Immature natural killer cell (primary cell): Measurements from ENCODE around the gene DHRS12. TPM values are rescaled to one million over a fixed set of nuclear protein-coding genes. Genes with fewer than 3 reads are reported as not detected.

Experiments used
- DNase-seq, 3 donors: peaks; one replicate each; pipeline ENCODE4 v3.0.0; 2022; ENCODE audit warnings: mixed read lengths in 1 of 3
- H3K27ac Mint-ChIP-seq, 6 donors: one replicate each; pipeline ENCODE4 v1.8.0; 2020; ENCODE audit warnings: mixed read lengths in 6 of 6, mild to moderate bottlenecking in 5 of 6, inconsistent platforms in 4 of 6, moderate library complexity in 3 of 6
- H3K27me3 Mint-ChIP-seq, 3 donors: one replicate each; pipeline ENCODE4 v1.8.0; 2020 to 2021; ENCODE audit warnings: low read depth in 3 of 3, mild to moderate bottlenecking in 3 of 3, mixed read lengths in 3 of 3, moderate library complexity in 3 of 3, inconsistent platforms in 1 of 3
- H3K36me3 Mint-ChIP-seq, 3 donors: one replicate each; pipeline ENCODE4 v1.8.0; 2020; ENCODE audit warnings: mixed read lengths in 3 of 3, inconsistent platforms in 2 of 3, mild to moderate bottlenecking in 2 of 3
- H3K4me1 Mint-ChIP-seq, 2 donors: one replicate each; pipeline ENCODE4 v1.8.0; 2020; ENCODE audit warnings: inconsistent platforms in 2 of 2, mild to moderate bottlenecking in 2 of 2, mixed read lengths in 2 of 2, moderate library complexity in 1 of 2
- H3K4me3 Mint-ChIP-seq, 5 donors: one replicate each; pipeline ENCODE4 v1.8.0; 2020; ENCODE audit warnings: mild to moderate bottlenecking in 5 of 5, mixed read lengths in 5 of 5, inconsistent platforms in 3 of 5, moderate library complexity in 3 of 5
- H3K9me3 Mint-ChIP-seq, 6 donors: one replicate each; pipeline ENCODE4 v1.8.0; 2020; ENCODE audit warnings: mild to moderate bottlenecking in 6 of 6, mixed read lengths in 6 of 6, inconsistent platforms in 4 of 6, moderate library complexity in 3 of 6
- polyA plus RNA-seq, 3 donors: library from polyadenylated mRNA; unstranded; fragments of 300-500 nt; fragmentation: Illumina TruSeq; gene quantifications; one replicate each; pipeline ENCODE4 v1.2.3, GENCODE V29; 2021

The DHRS12 gene
- polyA plus RNA-seq, 3 donors from 2014 or later: 9.7 to 11.4 (median 11.3) TPM

DNA sequence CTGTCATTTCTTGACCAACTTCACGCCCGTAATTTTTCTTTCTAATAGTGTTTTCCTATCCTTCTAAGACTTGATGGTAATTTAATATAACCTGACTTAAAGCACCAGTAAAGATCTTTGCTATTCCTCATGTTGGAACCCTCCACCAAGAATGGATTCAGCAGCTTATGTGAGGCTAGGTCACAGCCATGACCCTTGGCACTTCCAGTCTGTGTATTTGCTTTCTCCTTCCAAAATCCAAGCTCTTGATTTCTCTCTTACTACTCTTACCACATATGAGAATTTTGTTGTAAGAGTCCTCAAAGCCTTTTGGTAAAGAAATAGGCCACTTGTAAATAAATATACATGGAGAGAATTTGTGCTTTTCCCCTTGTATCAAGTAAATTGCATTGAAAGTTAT lies 61.4 kb downstream of the DHRS12 start:
- peaks cover 20 to 57% (median 40%) of the 10 kb centered on the region in 3 donors for H3K36me3 Mint-ChIP-seq
- H3K4me1 Mint-ChIP-seq: peaks cover 4 to 7% of the 10 kb centered on the region in 2 donors
- no peak overlapping the region for H3K4me3 Mint-ChIP-seq
- H3K27me3 Mint-ChIP-seq: peaks cover 0 to 2% (median 1%) of the 10 kb centered on the region in 3 donors
- H3K9me3 Mint-ChIP-seq: peaks cover 0 to 3% (median 2%) of the 10 kb centered on the region in 6 donors
- H3K27ac Mint-ChIP-seq: no peak overlapping the region
- no peak for DNase-seq

DNA sequence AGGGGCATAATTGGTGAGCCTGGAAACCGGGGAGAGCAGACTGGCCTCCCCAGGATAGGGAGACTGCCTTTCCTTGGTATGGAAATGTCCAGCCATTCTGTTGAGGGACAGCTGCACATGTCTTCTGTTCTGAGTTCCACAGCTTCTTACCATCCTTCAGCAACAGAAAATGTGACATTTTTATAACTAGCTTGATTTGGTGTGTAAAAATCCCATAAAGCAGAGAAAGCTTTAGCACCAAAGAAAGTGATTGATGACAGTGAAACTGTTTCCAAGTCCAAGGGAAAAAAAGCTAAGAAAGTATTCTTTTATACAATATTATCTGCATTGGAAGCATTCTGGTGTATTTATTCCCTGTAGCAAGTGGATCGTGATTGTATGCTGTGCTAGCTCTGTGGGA lies 61.9 kb downstream of the DHRS12 start:
- Mint-ChIP-seq H3K9me3 (no peaks in the 10 kb centered on the region), H3K27ac (peak overlapping the region in 2 of 6 donors; percentile 22 to 26), H3K4me3 (no peak overlapping the region), H3K36me3 (peaks cover 20 to 52% (median 36%) of the 10 kb centered on the region in 3 donors), H3K4me1 (peaks cover 10 to 12% of the 10 kb centered on the region in 2 donors), H3K27me3 (peaks cover 0 to 2% (median 1%) of the 10 kb centered on the region in 3 donors)
- no peak for DNase-seq

DNA sequence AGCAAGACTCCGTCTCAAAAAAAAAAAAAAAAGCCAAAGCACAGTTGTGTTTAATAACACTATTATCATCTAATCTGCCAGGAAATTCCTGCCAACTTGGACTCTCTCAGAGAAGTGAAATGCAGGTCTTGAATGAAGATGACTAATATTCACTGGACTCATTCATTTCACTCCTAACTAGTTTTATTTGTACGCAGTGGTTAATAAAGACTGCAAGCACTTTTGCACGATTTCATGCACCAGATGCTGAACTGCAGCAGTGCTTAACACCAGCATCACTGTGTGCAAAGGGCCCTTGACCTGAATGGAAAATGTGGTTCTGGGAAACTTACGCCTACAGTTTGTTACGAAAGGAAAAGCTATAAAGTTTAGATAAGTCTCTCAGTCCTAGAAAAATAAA lies 63.3 kb downstream of the DHRS12 start:
- peaks cover 20 to 42% (median 39%) of the 10 kb centered on the region in 3 donors for H3K36me3 Mint-ChIP-seq
- no peak for DNase-seq
- no peak overlapping the region for H3K4me3 Mint-ChIP-seq
- no peaks in the 10 kb centered on the region for H3K9me3 Mint-ChIP-seq
- H3K4me1 Mint-ChIP-seq: peaks cover 12 to 14% of the 10 kb centered on the region in 2 donors
- H3K27ac Mint-ChIP-seq: no peak overlapping the region
- H3K27me3 Mint-ChIP-seq: peaks cover 0 to 4% (median 1%) of the 10 kb centered on the region in 3 donors

DNA sequence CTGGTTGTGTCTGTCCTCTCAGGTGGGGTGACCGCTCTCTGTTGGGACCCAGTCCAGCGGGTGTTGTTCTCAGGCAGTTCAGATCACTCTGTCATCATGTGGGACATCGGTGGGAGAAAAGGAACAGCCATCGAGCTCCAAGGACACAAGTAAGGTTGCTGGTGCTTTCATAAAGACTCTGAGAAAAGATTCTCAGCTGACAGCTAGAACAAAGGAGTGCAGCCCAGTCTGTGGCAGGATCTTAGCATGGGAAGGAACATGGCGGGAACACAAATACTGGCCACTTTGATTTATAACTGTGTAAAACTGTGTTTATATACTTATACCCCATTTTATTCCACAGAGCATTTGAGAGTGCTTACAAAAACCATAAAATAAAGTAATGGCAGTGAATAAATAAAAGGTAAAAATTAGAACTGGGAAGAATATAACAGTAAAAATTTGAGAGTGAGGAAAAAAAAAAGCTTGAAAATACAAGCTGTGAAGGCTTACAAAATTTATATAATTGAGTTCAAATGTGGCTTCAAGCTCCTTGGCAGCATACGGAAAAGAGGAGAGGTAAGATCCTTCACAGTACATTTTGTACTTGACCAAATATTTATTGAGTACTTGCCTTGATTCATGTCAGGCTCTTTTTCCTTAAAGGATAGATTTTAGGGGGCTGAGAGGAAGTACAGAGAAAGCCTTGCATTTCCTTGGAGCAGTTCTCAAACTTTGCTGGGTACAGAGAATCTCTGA lies 64.8 kb downstream of the DHRS12 start:
- peaks cover 20 to 37% (median 34%) of the 10 kb centered on the region in 3 donors for H3K36me3 Mint-ChIP-seq
- no peak overlapping the region for H3K27ac Mint-ChIP-seq
- peaks cover 0 to 4% (median 1%) of the 10 kb centered on the region in 3 donors for H3K27me3 Mint-ChIP-seq
- H3K4me3 Mint-ChIP-seq: no peak overlapping the region
- H3K4me1 Mint-ChIP-seq: peaks cover 12 to 14% of the 10 kb centered on the region in 2 donors
- no peaks in the 10 kb centered on the region for H3K9me3 Mint-ChIP-seq
- DNase-seq: no peak

DNA sequence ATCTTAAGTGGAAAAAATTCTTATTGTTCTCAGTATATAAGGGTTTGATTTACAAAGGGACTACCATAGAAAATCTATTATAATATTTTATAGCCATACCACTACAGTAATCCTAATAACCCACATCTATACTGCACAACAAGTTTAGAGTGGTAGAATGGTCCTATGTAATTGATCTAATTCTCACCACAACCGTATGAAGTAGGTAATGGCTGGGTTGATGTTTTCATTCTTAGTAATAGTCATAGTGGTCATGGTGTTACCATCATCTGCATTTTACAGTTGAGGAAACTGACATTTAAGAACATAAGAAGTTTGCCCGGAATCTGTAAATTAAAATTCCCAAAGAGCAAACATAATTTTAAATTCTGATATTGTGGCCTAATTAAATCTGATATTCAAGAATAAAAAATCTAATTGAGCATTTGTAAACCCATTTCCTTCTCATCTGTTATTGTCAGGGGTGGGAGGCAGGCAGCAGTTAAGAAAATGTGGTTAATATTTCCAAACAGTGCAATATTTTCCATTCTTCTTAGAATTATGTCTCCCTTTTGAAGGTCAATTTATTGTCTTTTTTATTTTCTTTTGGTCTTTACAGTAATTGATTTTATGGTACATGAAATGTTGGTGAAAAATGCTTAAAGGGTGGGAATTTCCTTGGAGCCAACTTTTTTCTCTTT lies 65.6 kb downstream of the DHRS12 start:
- no peak overlapping the region for H3K4me3 Mint-ChIP-seq
- no peak overlapping the region for H3K27ac Mint-ChIP-seq
- peaks cover 18 to 21% of the 10 kb centered on the region in 2 donors for H3K4me1 Mint-ChIP-seq
- H3K27me3 Mint-ChIP-seq: peaks cover 0 to 4% (median 0%) of the 10 kb centered on the region in 3 donors
- H3K36me3 Mint-ChIP-seq: peaks cover 20 to 33% (median 30%) of the 10 kb centered on the region in 3 donors
- DNase-seq: no peak
- no peaks in the 10 kb centered on the region for H3K9me3 Mint-ChIP-seq

DNA sequence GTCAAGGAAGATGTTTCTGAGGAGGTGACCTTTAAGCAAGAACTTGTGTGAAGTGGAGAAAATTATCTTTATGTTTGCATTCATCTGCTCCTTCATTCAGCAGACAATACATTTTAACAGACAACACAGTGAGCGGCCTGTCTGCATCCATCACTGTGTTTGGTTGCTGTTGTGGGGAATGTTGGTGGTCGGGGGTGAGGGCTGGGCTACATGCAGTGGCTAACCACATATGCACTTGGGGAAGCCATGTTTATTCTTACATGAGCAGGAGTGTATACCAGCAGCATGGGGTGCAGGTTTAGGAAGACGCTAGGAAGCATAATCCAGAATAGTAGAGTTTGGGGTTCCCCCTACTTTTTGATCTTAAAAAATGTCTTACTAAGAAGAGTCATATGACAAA lies 66.4 kb downstream of the DHRS12 start:
- Mint-ChIP-seq H3K27ac (peak overlapping the region in 2 of 6 donors; percentile 15 to 35), H3K4me1 (peaks cover 19 to 23% of the 10 kb centered on the region in 2 donors), H3K27me3 (peaks cover 0 to 4% (median 0%) of the 10 kb centered on the region in 3 donors), H3K4me3 (peak overlapping the region; percentile 2 to 64 (median 44)), H3K36me3 (peaks cover 13 to 32% (median 26%) of the 10 kb centered on the region in 3 donors), H3K9me3 (no peaks in the 10 kb centered on the region)
- peak; percentile 10 to 17 (median 13) for DNase-seq

DNA sequence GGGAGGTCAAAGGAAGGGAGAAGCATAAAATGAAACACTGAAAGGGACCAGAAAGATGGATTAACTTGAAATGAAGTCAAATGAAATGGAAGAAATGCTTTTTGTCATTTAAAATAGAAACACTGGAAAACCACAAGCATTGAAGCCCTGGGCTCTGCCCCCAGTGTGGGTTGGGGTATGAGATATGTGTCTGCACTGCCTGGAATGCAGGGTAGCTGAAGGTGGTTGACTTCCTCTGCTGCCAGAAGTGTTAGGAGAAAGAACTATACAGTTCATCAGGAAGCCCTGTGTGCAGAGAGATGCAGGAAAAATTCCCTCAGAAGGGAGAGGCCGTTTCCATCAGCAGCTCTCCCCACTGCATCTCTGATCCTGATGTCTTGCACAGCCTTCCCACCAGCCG lies 69.2 kb downstream of the DHRS12 start:
- no peak for DNase-seq
- Mint-ChIP-seq H3K4me3 (no peak overlapping the region), H3K9me3 (no peaks in the 10 kb centered on the region), H3K36me3 (peaks cover under 1 to 21% (median 13%) of the 10 kb centered on the region in 3 donors), H3K27me3 (peaks cover 0 to 2% (median 0%) of the 10 kb centered on the region in 3 donors), H3K4me1 (peaks cover 19 to 23% of the 10 kb centered on the region in 2 donors), H3K27ac (no peak overlapping the region)

DNA sequence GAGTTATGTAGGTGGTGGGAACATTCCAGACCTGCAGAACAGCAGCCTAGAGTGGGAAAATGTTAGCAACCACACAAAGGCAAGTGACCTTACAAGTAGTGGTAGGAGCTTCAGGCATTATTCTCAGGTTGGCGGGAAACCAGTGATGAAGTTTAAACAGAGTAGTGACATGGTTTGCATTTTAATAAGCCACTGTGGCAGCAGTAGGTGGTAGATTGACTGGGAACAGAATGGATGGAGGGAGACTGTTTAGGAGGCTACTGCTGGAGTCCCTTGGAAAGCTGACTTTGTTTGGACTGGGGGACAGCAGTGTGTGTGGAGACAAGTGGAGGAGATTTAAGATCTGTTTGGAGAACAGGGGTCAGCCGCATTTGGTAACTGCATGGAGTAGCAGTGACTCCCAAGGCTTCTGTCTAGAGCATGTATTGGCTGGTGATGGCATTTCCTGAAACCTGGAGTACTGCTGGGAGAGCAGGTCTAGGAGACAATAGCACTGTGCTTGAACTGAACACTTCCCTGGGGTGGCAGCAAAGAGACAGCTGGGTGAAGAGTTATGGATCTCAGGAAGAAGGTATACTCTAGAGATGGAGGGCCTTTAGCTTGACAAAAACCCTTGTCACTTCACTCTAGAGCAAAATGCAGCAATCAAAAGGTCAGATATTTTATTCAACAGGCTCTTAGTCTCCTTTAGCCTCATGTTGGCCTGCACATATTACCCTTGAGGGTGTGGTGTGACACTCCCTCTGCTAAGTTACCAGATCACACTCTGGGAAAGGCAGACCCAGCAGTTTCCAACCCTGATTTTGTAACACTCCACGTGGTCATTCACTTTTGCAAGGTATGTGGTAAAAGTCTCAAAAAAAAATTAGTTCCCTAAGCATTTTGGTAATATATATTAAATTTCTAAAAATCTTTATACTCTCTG lies 70.3 kb downstream of the DHRS12 start:
- H3K9me3 Mint-ChIP-seq: no peaks in the 10 kb centered on the region
- H3K4me3 Mint-ChIP-seq: no peak overlapping the region
- DNase-seq: no peak
- peaks cover 0 to 11% (median 3%) of the 10 kb centered on the region in 3 donors for H3K36me3 Mint-ChIP-seq
- H3K27ac Mint-ChIP-seq: peak overlapping the region in 2 of 6 donors; percentile 10 to 21
- H3K4me1 Mint-ChIP-seq: peaks cover 16 to 23% of the 10 kb centered on the region in 2 donors
- H3K27me3 Mint-ChIP-seq: peaks cover 0 to 2% (median 0%) of the 10 kb centered on the region in 3 donors

DNA sequence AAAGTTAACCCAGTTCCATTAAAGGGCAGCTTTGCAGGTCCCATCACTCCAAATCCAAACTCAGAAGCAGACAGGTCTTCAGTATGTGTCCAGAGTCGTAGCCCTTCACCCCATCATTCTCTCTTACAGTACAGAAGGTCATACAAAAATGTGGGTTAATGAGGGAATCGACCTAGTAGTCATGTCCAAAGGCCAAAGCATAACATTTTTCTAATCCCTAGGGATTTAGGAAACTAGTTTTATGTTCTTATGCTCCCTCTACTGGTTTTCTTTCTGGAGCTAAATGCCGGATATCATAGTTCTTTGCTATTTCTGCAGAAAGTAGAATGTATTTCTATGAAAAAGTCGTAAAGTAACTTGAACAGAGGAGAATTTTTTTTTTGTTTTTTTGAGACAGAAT lies 72.2 kb downstream of the DHRS12 start:
- Mint-ChIP-seq H3K27ac (peak overlapping the region in 4 of 6 donors; percentile 46 to 66 (median 62)), H3K36me3 (peaks cover 11 to 19% (median 11%) of the 10 kb centered on the region in 3 donors), H3K4me3 (no peak overlapping the region), H3K27me3 (peaks cover 0 to 2% (median 0%) of the 10 kb centered on the region in 3 donors), H3K4me1 (peaks cover 7 to 11% of the 10 kb centered on the region in 2 donors), H3K9me3 (no peaks in the 10 kb centered on the region)
- no peak for DNase-seq

DNA sequence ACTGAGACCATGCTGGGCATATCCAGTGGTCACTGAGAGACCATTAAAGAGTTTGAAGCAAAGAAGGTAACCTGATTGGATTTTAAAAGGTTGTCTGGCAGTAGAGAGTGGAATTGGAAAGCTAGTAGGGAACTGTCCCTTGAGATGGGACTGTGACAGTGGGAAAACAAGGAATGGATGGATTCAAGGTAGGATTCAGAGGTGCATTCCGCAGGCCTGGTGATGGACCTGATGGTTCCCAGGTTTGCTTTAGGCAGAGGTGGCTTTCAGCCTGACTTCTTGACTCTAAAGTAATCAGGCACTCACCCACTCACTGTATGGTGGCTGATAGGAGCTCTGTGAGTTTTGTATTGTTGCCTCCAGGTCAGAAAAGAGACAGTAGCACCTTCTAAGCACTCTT lies 73.0 kb downstream of the DHRS12 start:
- Mint-ChIP-seq H3K36me3 (peaks cover 14 to 18% (median 17%) of the 10 kb centered on the region in 3 donors), H3K9me3 (no peaks in the 10 kb centered on the region), H3K27ac (no peak overlapping the region), H3K27me3 (no peaks in the 10 kb centered on the region), H3K4me1 (peaks cover 7 to 9% of the 10 kb centered on the region in 2 donors), H3K4me3 (no peak overlapping the region)
- no peak for DNase-seq

DNA sequence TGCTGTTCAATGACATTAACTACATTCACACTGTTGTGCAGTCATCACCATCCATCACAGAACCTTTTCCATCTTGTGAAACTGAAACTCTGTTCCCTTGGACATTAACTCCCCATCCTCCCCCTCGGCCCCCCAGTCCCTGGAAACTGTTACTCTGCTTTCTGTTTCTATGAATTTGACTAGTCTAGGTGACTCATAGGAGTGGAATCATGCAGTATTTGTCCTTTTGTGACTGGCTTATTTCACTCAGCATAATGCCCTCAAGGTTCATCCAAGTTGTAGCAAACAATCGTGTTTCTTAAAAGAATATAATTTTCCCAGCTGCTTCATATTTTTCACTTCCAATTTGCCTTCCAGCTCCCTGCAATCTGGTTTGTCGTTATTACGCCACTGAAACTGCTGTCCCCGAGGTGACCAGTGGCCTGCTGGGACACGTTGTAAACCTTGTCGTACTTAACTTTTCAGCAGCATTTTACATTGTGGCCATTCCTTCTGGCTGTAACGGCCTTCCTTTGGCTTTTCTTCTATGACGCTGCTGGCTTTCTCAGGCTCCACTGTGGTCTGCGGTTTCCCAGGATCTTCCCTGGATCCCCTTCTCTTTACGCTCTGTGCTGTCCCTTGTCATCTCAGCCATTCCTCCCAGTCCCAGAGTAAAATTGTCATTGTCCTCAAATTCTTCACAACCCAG lies 74.0 kb downstream of the DHRS12 start:
- H3K9me3 Mint-ChIP-seq: no peaks in the 10 kb centered on the region
- H3K36me3 Mint-ChIP-seq: peaks cover 16% of the 10 kb centered on the region in 3 donors
- no peak for DNase-seq
- H3K4me1 Mint-ChIP-seq: peaks cover 7 to 9% of the 10 kb centered on the region in 2 donors
- H3K27ac Mint-ChIP-seq: no peak overlapping the region
- H3K27me3 Mint-ChIP-seq: no peaks in the 10 kb centered on the region
- no peak overlapping the region for H3K4me3 Mint-ChIP-seq

DNA sequence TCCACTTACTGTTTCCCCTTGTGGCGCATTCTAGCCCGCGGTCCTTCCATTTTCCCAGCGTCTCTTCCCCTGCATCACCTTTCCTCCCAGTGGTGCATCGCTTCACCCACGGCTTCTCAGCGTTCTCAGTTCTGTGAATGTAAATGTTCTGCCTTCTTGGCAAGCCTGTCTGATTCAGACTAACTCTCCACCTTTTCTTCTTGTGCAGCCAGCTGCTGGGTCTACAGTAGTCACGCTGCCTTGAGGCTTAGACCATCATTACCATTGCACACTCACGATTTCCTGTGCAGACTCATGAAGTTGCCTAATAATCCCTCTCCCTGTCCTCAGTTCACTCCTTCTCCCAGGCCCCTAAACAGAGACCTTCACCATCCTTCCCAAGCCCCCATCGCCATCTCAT lies 75.0 kb downstream of the DHRS12 start:
- no peak overlapping the region for H3K4me3 Mint-ChIP-seq
- no peak for DNase-seq
- H3K27me3 Mint-ChIP-seq: no peaks in the 10 kb centered on the region
- no peak overlapping the region for H3K27ac Mint-ChIP-seq
- H3K9me3 Mint-ChIP-seq: no peaks in the 10 kb centered on the region
- H3K36me3 Mint-ChIP-seq: peaks cover 16 to 19% (median 16%) of the 10 kb centered on the region in 3 donors
- H3K4me1 Mint-ChIP-seq: peaks cover 7 to 8% of the 10 kb centered on the region in 2 donors

DNA sequence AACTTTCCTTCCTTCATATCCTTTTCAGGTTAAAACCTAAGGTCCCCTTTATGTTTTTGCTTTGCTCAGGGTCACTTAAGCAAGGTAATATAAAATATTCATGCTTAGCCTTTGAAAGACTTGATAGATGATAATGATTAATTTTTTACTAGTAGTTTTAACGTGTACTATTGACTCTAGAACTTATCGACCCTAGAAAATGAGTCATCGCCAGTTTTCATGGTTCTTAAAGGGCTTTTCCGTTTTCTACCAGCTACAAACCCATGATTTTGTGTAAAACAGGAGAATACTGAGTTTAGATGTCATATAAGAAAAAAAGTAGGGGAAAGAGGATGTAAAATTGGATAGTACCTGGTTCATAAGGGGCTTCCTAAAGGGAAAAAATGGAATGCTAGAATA lies 75.7 kb downstream of the DHRS12 start:
- Mint-ChIP-seq H3K4me1 (peaks cover under 1 to 1% of the 10 kb centered on the region in 2 donors), H3K9me3 (no peaks in the 10 kb centered on the region), H3K27me3 (no peaks in the 10 kb centered on the region)

More for the DNA sequence above, 75.7 kb downstream of the DHRS12 start:
- no peak for DNase-seq
- H3K27ac Mint-ChIP-seq: no peak overlapping the region
- peaks cover 16 to 19% (median 16%) of the 10 kb centered on the region in 3 donors for H3K36me3 Mint-ChIP-seq
- H3K4me3 Mint-ChIP-seq: no peak overlapping the region
